GM21619 (cell line): Measurements from ENCODE around the gene UCHL3.

Experiments
- ATAC-seq: cut with Tn5 transposase; IDR thresholded peaks from one replicate; pipeline ENCODE4 v1.9.1; 2021; ENCODE audit not compliant: unreplicated experiment

The UCHL3 gene

GRCh38 chr13:75621147-75621546, 71.6 kb downstream of the UCHL3 start:
- no peak for ATAC-seq

DNA sequence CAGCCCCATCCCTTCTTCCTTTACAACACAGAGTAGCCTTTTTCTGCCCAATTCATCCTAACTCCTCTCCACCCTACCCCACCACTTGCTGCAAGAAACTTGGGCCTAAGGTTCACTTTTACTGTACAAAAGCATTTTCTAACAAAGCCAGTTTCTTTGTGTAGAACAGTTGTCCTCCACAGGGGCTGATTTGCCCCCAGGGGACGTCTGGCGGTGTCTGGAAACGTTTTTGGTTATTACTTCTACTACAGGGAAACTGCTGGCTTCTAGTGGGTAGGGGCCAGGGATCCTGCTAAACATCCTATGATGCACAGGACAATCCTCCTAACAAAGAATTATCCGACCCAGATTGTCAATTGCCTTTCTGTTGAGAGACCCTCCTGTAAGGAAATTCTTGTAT, 79.2 kb downstream of the UCHL3 start:
- no peak for ATAC-seq

GRCh38 chr13:75633285-75633684, 83.7 kb downstream of the UCHL3 start:
- no peak for ATAC-seq

GRCh38 chr13:75635101-75635827, 85.7 kb downstream of the UCHL3 start:
- ATAC-seq, result no peak

GRCh38 chr13:75635828-75636435, 86.3 kb downstream of the UCHL3 start, which contains the start of gene LMO7:
Gene LMO7 (plus strand): TSS chr13:75636330. CDS start chr13:75636658, 328 bp downstream.
- peak; percentile 59 for ATAC-seq

- ATAC-seq, result peak; percentile 47
Measured at GRCh38 chr13:75636436-75637180, 87.0 kb downstream of the UCHL3 start.

DNA sequence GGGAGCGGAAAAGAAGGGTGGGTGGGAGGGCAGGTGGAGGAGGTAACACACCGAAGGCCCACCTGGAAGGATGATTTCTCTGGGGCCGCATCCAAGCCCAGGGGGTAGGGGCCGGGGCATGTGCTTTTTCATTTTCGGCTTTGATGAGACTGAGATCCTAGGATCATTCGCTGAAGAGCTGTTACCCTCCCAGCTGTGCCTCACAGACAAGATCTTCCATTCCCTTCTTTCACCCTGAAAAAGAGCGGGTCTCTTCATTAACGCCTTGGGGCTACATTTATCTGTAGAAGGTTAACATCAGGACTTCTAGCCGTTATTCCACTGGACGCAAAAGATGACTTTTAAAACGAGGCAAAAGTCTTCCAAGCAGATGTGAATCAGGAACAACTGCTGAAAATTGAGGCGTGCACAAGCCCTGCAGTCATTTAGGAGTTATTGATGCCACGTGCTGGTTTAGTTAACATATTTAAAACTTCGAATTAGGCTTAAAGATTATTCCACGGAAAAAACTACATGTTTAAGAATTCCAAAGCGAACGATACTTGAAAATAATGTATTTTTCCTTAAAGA, 87.7 kb downstream of the UCHL3 start:
- ATAC-seq, result no peak

DNA sequence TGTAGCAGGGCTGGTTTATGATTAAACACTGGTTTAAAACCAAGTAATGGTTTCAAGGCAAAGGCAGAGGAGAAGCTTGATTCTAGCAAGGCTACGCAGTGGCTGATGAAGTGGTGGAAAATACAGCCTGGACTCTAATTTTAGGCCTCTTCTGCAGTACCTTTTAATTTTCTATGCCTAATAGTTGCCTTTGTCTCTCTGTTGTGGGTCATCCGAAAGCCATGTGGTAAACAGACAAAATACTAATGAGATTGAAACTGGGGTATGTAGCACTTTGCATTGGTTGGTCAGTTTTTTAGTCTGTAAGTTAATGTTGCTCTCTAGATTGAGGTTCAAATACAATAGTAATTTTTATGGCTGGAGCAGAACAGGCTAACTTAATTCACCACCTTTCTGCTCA, 89.9 kb downstream of the UCHL3 start:
- ATAC-seq, result no peak

DNA sequence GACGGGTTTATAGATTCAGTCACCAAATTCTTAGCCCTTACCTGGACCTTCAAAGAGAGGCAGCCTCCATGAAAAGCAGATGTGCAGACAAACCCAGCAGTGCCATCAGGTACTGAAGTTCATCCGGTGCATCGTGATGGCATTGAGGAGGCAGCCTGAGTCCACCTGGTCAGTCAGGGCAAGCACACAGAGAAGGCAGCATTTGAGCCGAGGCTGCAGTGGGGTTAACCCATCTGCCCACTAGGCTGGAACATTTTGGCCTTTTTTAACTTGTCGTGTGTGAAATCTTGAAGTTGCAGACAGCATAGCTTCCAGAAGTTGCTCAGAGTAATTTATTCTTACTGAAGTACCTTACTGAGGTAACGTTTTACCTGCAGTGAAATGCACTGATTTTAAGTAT, 91.4 kb downstream of the UCHL3 start:
- ATAC-seq, result no peak

DNA sequence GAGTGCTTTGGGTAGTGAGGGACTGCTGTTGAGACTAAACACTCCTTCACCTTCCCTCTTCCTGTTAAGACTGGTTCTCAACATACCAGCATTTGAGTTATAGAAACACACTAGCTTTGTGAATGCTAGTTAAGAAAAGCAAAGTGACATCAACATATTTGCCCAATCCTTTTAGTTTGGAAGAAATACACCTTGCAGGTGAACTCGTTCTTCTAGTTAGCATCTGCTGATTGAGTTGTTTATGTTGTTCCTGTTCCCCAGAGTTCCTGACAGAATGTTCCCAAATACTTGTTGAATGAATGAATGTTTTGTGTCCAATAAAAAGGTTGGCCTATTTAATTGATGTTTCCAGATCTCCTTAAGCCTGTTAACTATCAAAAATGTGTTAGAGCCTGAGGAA, 93.6 kb downstream of the UCHL3 start:
- ATAC-seq, result no peak

DNA sequence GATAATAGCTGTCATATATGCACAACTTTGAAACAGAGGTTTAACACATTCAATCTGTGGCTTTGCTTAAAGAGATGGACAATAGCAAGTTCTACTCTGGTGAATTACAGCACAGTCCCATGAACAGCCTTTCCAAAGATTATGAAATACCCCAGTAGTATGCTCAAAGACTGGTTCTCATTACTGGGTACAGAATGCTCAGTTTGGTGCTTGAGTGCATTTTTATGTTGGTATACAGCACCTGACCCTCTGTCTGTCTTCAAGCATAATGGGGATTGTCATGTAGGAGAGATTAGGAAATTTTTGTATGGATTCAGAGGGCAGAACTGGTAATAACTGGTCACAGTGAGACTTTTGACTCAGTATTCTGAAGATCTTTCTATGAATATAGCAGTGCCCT, 94.1 kb downstream of the UCHL3 start:
- no peak for ATAC-seq

- ATAC-seq, result no peak
Measured at GRCh38 chr13:75645141-75645540, 95.5 kb downstream of the UCHL3 start.

DNA sequence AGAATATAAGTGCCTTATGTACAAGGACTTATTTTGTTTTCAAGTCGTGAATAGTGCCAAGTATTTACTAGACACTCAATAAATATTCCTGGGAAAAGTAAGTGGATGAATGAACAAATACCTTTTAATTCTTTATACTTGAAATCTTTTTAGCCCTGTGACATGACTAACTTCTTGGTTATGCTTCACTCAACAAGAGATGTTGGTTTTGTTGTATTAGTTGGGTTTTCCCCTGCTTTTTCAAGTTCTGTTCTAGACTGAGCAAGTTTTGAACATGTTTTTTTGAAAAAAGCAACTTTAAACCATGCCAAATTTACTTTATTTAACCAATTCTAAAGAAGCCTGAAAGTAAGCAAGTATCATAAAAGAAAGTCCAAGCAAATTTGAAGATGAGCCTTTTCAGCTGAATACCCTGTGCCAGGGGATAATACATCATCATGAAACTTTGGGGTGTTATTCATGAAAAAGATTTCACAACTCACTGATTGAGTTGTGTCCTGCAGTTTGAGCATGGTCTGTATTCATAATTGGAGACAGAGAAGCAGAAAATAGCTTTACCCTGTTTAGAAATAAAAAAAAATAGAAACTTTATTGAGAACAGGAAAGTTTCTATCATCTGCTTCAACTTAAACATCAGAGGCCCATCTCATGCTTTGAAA, 97.7 kb downstream of the UCHL3 start:
- peak; percentile 84 for ATAC-seq

DNA sequence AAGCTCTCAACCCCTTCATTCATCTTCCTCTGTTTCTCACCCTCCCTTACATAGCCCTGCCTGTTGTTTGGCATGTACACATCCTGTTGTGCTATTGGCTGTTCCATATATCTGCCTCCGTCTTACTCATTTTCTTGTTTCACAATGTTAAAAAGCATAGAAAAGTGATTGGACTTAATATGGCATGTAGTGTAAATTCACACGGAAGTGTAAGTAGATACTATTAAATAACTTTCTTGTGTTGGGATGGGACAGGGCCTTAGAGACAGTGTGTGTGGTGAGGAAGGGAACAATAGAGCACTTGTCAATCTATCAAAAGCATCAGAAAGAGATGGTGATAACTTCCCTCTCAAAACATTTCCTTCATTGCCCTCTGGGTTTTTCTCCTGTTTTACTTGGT, 98.9 kb downstream of the UCHL3 start:
- ATAC-seq, result no peak

GRCh38 chr13:75651013-75651412, 101.4 kb downstream of the UCHL3 start:
- ATAC-seq, result no peak

DNA sequence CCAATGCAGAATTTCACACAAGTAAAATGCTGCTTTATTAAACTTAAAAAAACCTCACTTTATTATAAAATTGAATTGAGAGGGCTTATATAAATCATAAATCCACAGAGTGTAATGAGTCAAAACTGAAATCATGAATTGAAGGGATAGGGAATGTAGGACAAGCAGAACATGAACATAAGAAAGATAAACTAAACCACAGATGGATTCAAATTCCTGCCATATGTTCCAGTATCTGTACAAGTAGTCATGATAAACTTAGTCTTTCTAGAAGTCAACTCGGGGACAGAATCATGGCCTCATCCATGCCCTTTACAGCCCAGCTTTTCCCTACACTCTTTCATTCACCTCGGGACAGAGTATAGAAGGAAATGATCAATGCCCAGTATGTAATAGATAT, 103.1 kb downstream of the UCHL3 start:
- ATAC-seq, result no peak
